SK-N-SH (cell line): ENCODE data around the gene BTBD9.

Experiments
- CHD2 ChIP-seq: fragments of 150-350 bp; IDR thresholded peaks from 2 replicates; pipeline ENCODE4 v1.6.1; 2018; ENCODE audit warnings: low read length; ENCODE audit not compliant: partially characterized antibody
- CTCF ChIP-seq: fragments of 200-600 bp; sonication (generic); IDR thresholded peaks from 2 replicates; pipeline ENCODE4 v1.6.1; 2017; ENCODE audit warnings: antibody characterized with exemption, mild to moderate bottlenecking, moderate library complexity
- EP300 ChIP-seq, 2 experiments: IDR thresholded peaks; 2 replicates each; pipeline versions ENCODE4 v1.4.0 to v1.6.1; 2012; ENCODE audit warnings: borderline replicate concordance in 1 of 2, low read depth in 1 of 2, low read length in 1 of 2
- FOSL2 ChIP-seq: IDR thresholded peaks from 2 replicates; pipeline ENCODE4 v1.4.0; 2012; ENCODE audit warnings: low read depth, mild to moderate bottlenecking, moderate library complexity, borderline replicate concordance
- FOXJ3 ChIP-seq: sonication (generic); formaldehyde crosslinking; IDR thresholded peaks from 2 replicates; pipeline ENCODE4 v1.5.1; 2020; ENCODE audit warnings: mild to moderate bottlenecking, missing genetic modification reagents
- JUND ChIP-seq: IDR thresholded peaks from 2 replicates; pipeline ENCODE4 v1.4.0; 2012
- MAX ChIP-seq: IDR thresholded peaks from 2 replicates; pipeline ENCODE4 v1.4.0; 2012; ENCODE audit warnings: low read depth
- POLR2AphosphoS5 ChIP-seq: IDR thresholded peaks from 2 replicates; pipeline ENCODE4 v1.6.1; 2012; ENCODE audit warnings: low read depth, low read length
- RAD21 ChIP-seq: IDR thresholded peaks from 2 replicates; pipeline ENCODE4 v1.6.1; 2012; ENCODE audit warnings: mild to moderate bottlenecking, low read length
- RCOR1 ChIP-seq: fragments of 150-350 bp; IDR thresholded peaks from 2 replicates; pipeline ENCODE4 v1.6.1; 2017; ENCODE audit warnings: antibody characterized with exemption, low read length
- USF1 ChIP-seq: IDR thresholded peaks from 2 replicates; pipeline ENCODE4 v1.4.0; 2012; ENCODE audit warnings: low read depth, borderline replicate concordance
- USF2 ChIP-seq: fragments of 150-350 bp; IDR thresholded peaks from 2 replicates; pipeline ENCODE4 v1.6.1; 2017; ENCODE audit warnings: antibody characterized with exemption, low read length, low read depth, borderline replicate concordance
- YY1 ChIP-seq: IDR thresholded peaks from 2 replicates; pipeline ENCODE4 v1.4.0; 2012; ENCODE audit warnings: low read depth, mild to moderate bottlenecking

DNA sequence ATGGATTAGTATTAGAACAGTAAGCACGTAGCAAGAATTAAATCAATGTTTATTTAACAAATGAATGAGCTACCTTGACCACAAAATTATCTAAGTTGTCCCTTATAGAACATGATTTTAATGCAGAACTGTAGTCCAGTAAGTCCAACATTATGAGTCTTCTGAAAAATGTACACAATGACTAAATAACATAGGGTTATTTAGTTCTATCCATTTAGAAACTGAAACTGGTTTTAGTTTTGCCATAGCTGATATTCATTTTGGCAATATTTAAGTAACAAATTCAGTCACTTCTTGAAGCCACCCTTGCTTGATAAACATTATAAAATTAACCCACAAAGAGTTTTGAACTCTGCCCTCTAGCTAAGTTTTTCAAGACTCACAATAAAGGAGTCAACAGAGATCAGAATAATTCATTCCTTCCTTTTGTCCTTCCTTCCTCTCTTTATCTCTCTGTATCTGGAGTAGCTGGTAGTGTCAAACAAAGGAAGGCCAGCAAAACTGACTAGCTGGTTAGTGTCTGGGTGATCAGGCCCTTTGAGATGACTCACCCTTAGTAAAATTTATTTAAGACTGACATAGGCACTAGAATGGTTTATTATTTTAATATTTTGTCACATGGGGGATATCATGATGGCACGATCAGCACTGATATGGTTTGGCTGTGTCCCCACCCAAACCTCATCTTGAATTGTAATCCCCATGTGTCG is 115.1 kb downstream of the BTBD9 start:
- no peak for TF ChIP-seq JUND
- TF ChIP-seq YY1: no peak
- TF ChIP-seq FOSL2: peak; percentile 32; the same call in 1 of the 2 replicates
- TF ChIP-seq CTCF: no peak
- no peak for TF ChIP-seq MAX
- TF ChIP-seq FOXJ3 (CRISPR knock-in tag): no peak
- no peak for TF ChIP-seq RAD21
- TF ChIP-seq USF2: no peak
- TF ChIP-seq POLR2AphosphoS5: no peak
- TF ChIP-seq USF1: no peak
- TF ChIP-seq CHD2: no peak
- no peak for TF ChIP-seq RCOR1
- no peak for TF ChIP-seq EP300 (IDR thresholded peaks at IDR 0.05; ENCODE audit: borderline replicate concordance in 1 of 2, low read depth in 1 of 2, low read length in 1 of 2)
